GM13976 (cell line): Measurements from ENCODE around the gene THAP4.
"Not testable (repeated sequence)": the region's sequence is repeated elsewhere in the genome, so short reads cannot be mapped to it uniquely, and the experiment has no call there.

Source experiments
- DNase-seq: peaks from one replicate; pipeline ENCODE4 v3.0.0; 2012; ENCODE audit warnings: low spot score
- in situ Hi-C: fragments of 300-500 bp; cut with MboI; formaldehyde crosslinking; loops from one replicate; pipeline ENCODE4 v1.12.0; 2022; ENCODE audit warnings: low sequenced_read_pairs, mixed read lengths, inconsistent platforms; ENCODE audit not compliant: unreplicated experiment
- TF ChIP-seq, protein P1 (sequence below): IDR thresholded peaks from 2 replicates; pipeline ENCODE4 v1.5.1; 2012; ENCODE audit warnings: borderline replicate concordance, mild to moderate bottlenecking; ENCODE audit not compliant: insufficient read depth; ENCODE audit errors: extremely low read depth, missing control alignments, control extremely low read depth

THAP4 gene

DNA sequence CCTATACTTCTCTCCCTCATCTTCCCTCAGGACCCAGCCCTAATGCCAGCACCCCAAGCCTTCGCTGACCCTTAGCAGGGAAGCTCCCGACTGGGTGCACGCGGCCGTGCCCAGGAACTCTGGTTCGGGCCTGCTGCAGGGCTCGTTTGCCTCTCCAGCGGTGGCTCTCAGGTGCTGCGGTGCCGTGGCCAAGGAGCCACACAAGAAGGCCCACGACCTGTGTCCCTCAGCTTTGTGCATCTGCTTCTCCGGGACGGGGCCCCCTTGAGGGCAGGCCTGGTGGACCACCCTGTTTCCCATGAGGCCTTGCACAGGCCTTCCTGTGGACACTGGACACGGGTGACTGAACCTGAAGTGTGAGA lies 60.7 kb downstream of the THAP4 start:
- in situ Hi-C loops, result no loop called here
- TF ChIP-seq, protein P1, sequence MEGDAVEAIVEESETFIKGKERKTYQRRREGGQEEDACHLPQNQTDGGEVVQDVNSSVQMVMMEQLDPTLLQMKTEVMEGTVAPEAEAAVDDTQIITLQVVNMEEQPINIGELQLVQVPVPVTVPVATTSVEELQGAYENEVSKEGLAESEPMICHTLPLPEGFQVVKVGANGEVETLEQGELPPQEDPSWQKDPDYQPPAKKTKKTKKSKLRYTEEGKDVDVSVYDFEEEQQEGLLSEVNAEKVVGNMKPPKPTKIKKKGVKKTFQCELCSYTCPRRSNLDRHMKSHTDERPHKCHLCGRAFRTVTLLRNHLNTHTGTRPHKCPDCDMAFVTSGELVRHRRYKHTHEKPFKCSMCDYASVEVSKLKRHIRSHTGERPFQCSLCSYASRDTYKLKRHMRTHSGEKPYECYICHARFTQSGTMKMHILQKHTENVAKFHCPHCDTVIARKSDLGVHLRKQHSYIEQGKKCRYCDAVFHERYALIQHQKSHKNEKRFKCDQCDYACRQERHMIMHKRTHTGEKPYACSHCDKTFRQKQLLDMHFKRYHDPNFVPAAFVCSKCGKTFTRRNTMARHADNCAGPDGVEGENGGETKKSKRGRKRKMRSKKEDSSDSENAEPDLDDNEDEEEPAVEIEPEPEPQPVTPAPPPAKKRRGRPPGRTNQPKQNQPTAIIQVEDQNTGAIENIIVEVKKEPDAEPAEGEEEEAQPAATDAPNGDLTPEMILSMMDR, result no peak
- no peak for DNase-seq

DNA sequence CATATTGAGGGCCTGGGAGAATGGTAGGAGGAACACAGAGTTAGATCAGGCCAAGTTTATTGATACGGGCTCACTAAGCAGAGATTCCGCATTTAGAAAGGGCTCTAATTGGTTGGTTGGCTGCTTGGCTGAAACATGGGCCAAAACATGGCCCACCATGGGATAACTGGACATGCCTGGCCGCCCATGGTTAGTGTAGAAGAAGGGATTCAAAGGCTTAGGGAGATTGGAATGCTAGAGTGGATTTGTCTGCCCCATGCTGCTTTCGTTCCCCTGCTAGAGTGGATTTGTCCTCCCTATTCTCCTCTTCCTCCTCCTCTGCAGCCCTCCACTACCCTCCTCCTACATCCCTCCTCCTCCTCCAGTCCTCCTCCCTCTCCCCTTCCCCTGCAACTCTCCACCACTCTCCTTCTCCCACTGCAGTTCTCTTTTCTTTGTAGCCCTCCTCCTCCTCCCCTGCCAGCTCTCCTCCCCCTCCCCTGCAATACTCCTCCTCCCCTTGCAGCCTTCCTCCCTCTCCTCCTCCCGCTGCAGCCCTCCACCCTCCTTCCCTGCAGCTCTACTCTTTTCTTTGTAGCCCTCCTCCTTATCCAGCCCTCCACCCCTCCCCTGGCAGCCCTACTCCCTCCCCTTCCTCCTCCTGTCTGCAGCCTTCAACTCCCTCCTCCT lies 61.2 kb downstream of the THAP4 start:
- in situ Hi-C loops, result no loop called here
- no peak for DNase-seq
- TF ChIP-seq, protein P1, result no peak

DNA sequence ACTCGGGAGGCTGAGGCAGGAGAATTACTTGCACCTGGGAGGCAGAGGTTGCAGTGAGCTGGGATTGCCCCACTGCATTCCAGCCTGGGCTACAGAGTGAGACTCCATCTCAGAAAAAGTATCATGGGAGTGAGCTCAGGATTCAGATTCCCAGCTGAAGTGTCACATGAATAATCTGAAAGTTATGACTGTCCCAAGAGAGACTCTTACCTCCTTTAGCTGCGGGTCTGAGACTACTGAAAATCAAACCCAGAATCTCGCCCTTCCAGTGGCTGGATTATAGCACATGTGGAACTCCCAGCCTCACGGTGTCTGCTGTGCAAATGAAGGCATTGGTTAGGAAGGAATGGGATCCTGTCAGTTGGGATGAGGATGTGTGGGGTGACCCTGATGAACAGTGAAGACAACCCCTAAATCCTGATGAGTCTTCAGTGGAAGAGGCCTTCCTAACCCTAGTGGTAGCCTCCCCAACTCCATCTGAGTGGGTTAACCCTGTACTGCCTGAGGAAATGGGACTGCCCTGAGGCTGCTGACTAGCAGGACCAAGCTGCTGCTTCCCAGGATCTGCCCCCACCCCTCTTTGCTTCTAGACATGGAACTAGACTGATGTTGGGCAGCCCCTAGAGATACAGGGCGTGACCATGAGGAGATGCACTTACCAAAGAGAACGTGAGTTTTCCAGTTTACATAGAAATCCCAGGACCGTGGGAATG lies 61.9 kb downstream of the THAP4 start:
- in situ Hi-C loops, result no loop called here
- TF ChIP-seq, protein P1, result no peak
- DNase-seq, result no peak

DNA sequence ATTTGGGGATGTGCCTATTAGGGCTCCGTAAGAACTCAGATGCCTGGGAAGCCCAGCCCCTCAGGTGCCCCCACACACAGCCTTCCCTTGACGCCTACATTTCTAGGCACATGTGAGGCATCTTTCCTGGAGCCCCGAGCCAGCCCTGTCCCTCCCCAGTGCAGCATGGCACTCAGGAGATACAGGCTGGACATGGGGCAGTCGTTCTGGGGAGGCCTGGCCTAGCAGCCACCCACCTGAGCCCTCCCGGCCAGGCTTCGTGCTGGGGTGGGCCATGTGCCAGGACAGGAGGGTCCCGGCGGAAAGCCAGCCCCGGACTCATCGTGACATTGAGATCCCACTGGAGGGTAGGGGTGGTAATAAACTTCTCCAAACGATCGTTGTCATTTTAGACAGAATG lies 63.2 kb downstream of the THAP4 start:
- DNase-seq, result no peak
- TF ChIP-seq, protein P1, result no peak
- in situ Hi-C loops, result no loop called here

DNA sequence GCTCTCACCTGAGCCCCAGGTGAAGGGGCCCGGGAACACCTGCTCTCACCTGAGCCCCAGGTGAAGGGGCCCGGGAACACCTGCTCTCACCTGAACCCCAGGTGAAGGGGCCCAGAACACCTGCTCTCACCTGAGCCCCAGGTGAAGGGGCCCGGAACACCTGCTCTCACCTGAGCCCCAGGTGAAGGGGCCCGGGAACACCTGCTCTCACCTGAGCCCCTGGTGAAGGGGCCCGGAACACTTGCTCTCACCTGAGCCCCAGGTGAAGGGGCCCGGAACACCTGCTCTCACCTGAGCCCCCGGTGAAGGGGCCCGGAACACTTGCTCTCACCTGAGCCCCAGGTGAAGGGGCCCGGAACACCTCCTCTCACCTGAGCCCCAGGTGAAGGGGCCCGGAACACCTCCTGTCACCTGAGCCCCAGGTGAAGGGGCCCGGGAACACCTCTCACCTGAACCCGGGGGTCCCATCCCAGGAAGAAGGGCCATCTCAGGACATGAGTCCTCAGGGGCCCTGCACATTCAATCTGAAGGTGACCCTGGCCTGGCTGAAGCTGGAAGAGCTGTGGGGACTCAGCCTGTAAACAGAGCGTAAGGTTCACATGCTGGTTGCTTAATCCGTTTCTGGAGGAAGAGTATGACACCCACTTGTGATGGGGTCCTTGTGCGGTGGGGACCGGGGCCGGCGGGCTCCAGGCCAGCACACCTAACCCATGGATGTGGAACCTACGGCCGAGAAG lies 63.9 kb downstream of the THAP4 start:
- in situ Hi-C loops, result not testable (repeated sequence)

DNA sequence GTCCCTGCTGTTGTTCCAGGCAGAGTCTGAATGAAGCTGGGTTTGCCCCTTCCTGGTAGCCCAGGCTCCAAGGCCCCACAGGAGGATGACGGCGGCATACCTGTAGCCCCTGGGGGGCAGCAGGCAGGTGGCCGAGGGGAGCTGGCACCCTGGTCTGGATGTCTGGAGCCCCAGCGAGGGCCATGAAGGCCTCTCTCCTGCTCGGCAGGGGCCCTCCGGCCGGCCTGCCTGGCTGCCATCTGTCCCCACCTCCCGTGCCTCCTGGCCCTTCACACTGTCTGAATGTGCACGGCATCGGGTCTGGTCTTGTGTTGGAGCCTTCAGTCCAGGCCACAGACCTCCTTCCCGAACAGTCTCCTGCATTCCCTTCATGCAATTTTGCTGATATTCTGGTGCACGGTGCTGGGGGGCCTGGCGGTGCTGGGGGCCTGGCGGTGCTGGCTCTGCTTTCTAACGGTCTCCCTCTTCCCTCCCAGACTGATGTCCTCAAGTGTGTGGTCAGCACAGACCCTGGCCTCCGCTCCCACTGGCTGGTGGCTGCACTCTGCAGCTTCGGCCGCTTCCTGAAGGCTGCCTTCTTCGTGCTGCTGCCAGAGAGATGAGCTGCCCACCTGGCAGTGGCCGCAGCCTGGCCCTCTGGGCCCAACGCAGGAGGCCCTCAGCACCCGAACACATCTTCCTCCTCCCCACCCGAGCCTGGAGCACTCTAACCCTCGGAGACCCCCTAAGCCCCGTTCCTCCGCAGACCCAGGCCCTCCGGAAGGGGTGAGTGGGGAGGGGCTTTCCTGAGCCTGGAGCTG lies 64.9 kb downstream of the THAP4 start:
- in situ Hi-C loops, result no loop called here
- no peak for DNase-seq
- TF ChIP-seq, protein P1, result no peak

More for the DNA sequence above, 63.9 kb downstream of the THAP4 start:
- not testable (repeated sequence) for DNase-seq
